Activated CD4-positive, alpha-beta memory T cell treated with anti-CD3 and anti-CD28 coated beads for 36 hours (primary cell): ENCODE results near the gene LIN28B. TPM values are rescaled to one million over a fixed set of nuclear protein-coding genes. Genes with fewer than 3 reads are reported as not detected.

Experiments used
- total RNA-seq, 2 experiments: library from RNA; stranded (reverse); gene quantifications; one replicate each; pipeline ENCODE4 v1.2.3, GENCODE V29; 2021

The LIN28B gene
- total RNA-seq, 2 experiments from 2014 or later, result not detected

Other genes with a start within 250 kb of the LIN28B start
- gene HACE1, start 97.2 kb upstream of the LIN28B start, total RNA-seq, result 10 to 100 TPM; 15.0 to 17.6 TPM
- gene POPDC3, start 222.9 kb downstream of the LIN28B start, total RNA-seq, result not detected